ENCODE measurements around the gene CDH11. TPM values are rescaled to one million over a fixed set of nuclear protein-coding genes. Genes with fewer than 3 reads are reported as not detected.

CDH11 gene
- total and polyA plus RNA-seq, 2 donors (not counting 1 experiment from before 2014, with no cell fraction given), result 220 to 335 TPM

DNA sequence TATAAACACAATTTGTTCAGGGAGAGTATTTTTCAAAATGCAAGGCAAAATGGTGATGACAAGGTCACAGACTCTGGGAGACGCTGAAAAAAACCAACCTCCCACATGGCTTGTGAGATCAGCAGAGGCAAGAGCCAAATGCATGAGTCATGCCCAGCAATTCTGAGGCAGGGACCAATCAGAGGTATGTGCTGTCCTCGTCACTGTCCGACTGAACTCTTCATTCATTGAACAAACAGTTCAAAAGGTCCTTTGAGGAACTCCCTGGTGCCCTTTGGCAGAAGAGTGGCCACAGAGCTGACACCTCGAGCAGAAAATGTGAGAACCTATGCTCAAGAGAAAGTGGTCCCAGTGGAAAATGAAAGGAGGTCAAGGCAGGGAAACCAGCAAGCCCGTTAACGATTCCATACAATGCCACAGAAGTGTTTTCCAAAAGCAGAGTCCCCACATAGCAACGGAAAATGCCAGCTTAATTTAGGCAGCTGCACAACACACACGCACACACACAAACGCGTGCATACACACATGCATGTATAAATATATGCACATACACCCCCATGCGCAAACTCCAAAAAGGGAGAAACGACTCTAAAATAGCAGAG lies 50.9 kb downstream of the CDH11 start:
- Histone ChIP-seq H3K27ac (ENCODE audit: insufficient read depth, low read length) (peak overlapping the region; percentile 94), H3K4me2 (ENCODE audit: extremely low read depth, insufficient read depth, low read length) (peak overlapping the region; percentile 91), H2AFZ (ENCODE audit: low read length) (no peak overlapping the region), H4K20me1 (ENCODE audit: control insufficient read depth, extremely low read depth, insufficient read depth, low read length) (no peaks in the 10 kb centered on the region), H3K4me3 (replicated peaks in 1 of 4; ENCODE audit: control extremely low read depth in 1 of 4, insufficient read depth in 1 of 4, low read depth in 3 of 4, low read length in 4 of 4) (peak overlapping the region; percentile 15 to 35 (median 22)), H3K27me3 (ENCODE audit: control insufficient read depth, insufficient read depth, low read length) (no peaks in the 10 kb centered on the region), H3K36me3 (ENCODE audit: control insufficient read depth, insufficient read depth, low read length) (no peaks in the 10 kb centered on the region), H3K79me2 (ENCODE audit: control insufficient read depth, insufficient read depth, low read length) (peaks cover 41% of the 10 kb centered on the region), H3K9me3 (ENCODE audit: control insufficient read depth, insufficient read depth, low read depth, low read length) (no peaks in the 10 kb centered on the region), H3K9ac (ENCODE audit: insufficient read depth, low read length) (peak overlapping the region; percentile 44), H3K4me1 (ENCODE audit: control insufficient read depth, extremely low read depth, insufficient read depth, low read length) (peaks cover 30% of the 10 kb centered on the region)
- DNase-seq (ENCODE audit: low read depth in 2 of 2), result peak; percentile 98
- no peak for TF ChIP-seq EZH2 (IDR thresholded peaks at IDR 0.05; ENCODE audit: low read length, missing control alignments)
- TF ChIP-seq, protein P1, sequence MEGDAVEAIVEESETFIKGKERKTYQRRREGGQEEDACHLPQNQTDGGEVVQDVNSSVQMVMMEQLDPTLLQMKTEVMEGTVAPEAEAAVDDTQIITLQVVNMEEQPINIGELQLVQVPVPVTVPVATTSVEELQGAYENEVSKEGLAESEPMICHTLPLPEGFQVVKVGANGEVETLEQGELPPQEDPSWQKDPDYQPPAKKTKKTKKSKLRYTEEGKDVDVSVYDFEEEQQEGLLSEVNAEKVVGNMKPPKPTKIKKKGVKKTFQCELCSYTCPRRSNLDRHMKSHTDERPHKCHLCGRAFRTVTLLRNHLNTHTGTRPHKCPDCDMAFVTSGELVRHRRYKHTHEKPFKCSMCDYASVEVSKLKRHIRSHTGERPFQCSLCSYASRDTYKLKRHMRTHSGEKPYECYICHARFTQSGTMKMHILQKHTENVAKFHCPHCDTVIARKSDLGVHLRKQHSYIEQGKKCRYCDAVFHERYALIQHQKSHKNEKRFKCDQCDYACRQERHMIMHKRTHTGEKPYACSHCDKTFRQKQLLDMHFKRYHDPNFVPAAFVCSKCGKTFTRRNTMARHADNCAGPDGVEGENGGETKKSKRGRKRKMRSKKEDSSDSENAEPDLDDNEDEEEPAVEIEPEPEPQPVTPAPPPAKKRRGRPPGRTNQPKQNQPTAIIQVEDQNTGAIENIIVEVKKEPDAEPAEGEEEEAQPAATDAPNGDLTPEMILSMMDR (conservative IDR thresholded peaks at IDR 0.05 in 1 of 2, IDR thresholded peaks at IDR 0.05 in 1 of 2; ENCODE audit: low read depth in 1 of 2, low read length in 2 of 2), result no peak

DNA sequence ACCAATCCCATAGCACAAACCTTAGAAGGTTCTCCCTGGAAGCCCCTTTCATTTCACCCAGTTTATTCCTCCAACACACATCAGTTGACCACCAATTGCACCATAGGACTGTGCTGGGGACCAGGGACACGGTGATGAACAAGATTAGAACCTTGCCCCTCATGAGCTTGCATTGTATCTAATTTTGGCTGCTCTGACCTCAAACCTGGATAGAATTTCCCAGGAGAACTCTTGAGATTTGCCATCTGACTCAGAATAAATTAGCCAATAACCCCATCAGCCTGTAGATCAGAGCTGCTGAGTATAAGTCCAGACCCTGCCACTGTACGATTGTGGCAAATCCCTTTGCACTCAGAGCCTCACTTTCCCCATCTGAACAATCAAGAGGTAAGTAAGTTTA lies 52.1 kb downstream of the CDH11 start:
- H3K4me3 ChIP-seq (replicated peaks in 1 of 4; ENCODE audit: control extremely low read depth in 1 of 4, insufficient read depth in 1 of 4, low read depth in 3 of 4, low read length in 4 of 4), result no peak overlapping the region
- DNase-seq (ENCODE audit: low read depth in 2 of 2), result peak; percentile 22 to 48
- H3K4me1 ChIP-seq (ENCODE audit: control insufficient read depth, extremely low read depth, insufficient read depth, low read length), result peaks cover 30% of the 10 kb centered on the region
- H3K36me3 ChIP-seq (ENCODE audit: control insufficient read depth, insufficient read depth, low read length), result no peaks in the 10 kb centered on the region
- no peak overlapping the region for H2AFZ ChIP-seq (ENCODE audit: low read length)
- H3K9ac ChIP-seq (ENCODE audit: insufficient read depth, low read length), result no peak overlapping the region
- H3K9me3 ChIP-seq (ENCODE audit: control insufficient read depth, insufficient read depth, low read depth, low read length), result no peaks in the 10 kb centered on the region
- TF ChIP-seq, protein P1 (conservative IDR thresholded peaks at IDR 0.05 in 1 of 2, IDR thresholded peaks at IDR 0.05 in 1 of 2; ENCODE audit: low read depth in 1 of 2, low read length in 2 of 2), result no peak
- no peak for TF ChIP-seq EZH2 (IDR thresholded peaks at IDR 0.05; ENCODE audit: low read length, missing control alignments)
- H3K27me3 ChIP-seq (ENCODE audit: control insufficient read depth, insufficient read depth, low read length), result no peaks in the 10 kb centered on the region
- H3K4me2 ChIP-seq (ENCODE audit: extremely low read depth, insufficient read depth, low read length), result no peak overlapping the region
- no peaks in the 10 kb centered on the region for H4K20me1 ChIP-seq (ENCODE audit: control insufficient read depth, extremely low read depth, insufficient read depth, low read length)
- peaks cover 48% of the 10 kb centered on the region for H3K79me2 ChIP-seq (ENCODE audit: control insufficient read depth, insufficient read depth, low read length)
- H3K27ac ChIP-seq (ENCODE audit: insufficient read depth, low read length), result peak overlapping the region; percentile 94

DNA sequence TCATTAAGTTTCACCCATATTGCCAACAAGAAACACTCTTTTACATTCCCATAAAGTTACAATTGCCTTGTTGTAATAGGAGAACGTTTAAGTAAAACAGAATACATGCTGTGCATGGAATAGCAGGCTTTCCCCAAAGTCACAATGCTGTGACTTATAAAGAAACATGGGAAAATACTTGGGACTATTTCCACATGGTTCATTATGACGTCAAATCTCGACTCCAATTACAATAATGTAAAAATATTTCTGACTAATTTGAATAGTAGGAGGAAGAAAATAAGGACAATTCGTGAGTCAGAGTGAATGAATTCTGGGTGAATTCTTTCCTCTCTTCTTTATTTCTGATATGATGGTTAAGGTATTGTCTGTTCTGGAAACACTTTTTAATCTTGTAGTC lies 52.8 kb downstream of the CDH11 start:
- H3K27me3 ChIP-seq (ENCODE audit: control insufficient read depth, insufficient read depth, low read length), result no peaks in the 10 kb centered on the region
- peak; percentile 92 to 93 for DNase-seq (ENCODE audit: low read depth in 2 of 2)
- H4K20me1 ChIP-seq (ENCODE audit: control insufficient read depth, extremely low read depth, insufficient read depth, low read length), result no peaks in the 10 kb centered on the region
- H3K27ac ChIP-seq (ENCODE audit: insufficient read depth, low read length), result peak overlapping the region; percentile 94
- no peak overlapping the region for H2AFZ ChIP-seq (ENCODE audit: low read length)
- peaks cover 1% of the 10 kb centered on the region for H3K36me3 ChIP-seq (ENCODE audit: control insufficient read depth, insufficient read depth, low read length)
- peaks cover 31% of the 10 kb centered on the region for H3K4me1 ChIP-seq (ENCODE audit: control insufficient read depth, extremely low read depth, insufficient read depth, low read length)
- no peak overlapping the region for H3K4me2 ChIP-seq (ENCODE audit: extremely low read depth, insufficient read depth, low read length)
- H3K9me3 ChIP-seq (ENCODE audit: control insufficient read depth, insufficient read depth, low read depth, low read length), result no peaks in the 10 kb centered on the region
- H3K9ac ChIP-seq (ENCODE audit: insufficient read depth, low read length), result no peak overlapping the region
- no peak overlapping the region for H3K4me3 ChIP-seq (replicated peaks in 1 of 4; ENCODE audit: control extremely low read depth in 1 of 4, insufficient read depth in 1 of 4, low read depth in 3 of 4, low read length in 4 of 4)
- TF ChIP-seq, protein P1 (conservative IDR thresholded peaks at IDR 0.05 in 1 of 2, IDR thresholded peaks at IDR 0.05 in 1 of 2; ENCODE audit: low read depth in 1 of 2, low read length in 2 of 2), result no peak
- TF ChIP-seq EZH2 (IDR thresholded peaks at IDR 0.05; ENCODE audit: low read length, missing control alignments), result no peak
- peaks cover 51% of the 10 kb centered on the region for H3K79me2 ChIP-seq (ENCODE audit: control insufficient read depth, insufficient read depth, low read length)
